Liver (tissue), 9 donors: ENCODE measurements around the gene PRSS33. TPM values are rescaled to one million over a fixed set of nuclear protein-coding genes. Genes with fewer than 3 reads are reported as not detected.

Experiments used
- DNase-seq: peaks from one replicate; pipeline ENCODE4 v3.0.0-alpha.2; 2017; ENCODE audit warnings: low spot score
- H3K27ac ChIP-seq, 2 donors: one replicate each; pipeline ENCODE4 v1.7.0; 2013; ENCODE audit warnings: inconsistent platforms in 2 of 2, low read length in 2 of 2, control low read depth in 1 of 2, low read depth in 1 of 2, mild to moderate bottlenecking in 1 of 2
- H3K27me3 ChIP-seq, 4 donors: one replicate each; pipeline versions ENCODE4 v1.6.1 to v1.7.0; 2013; ENCODE audit warnings: low read length in 3 of 4, inconsistent platforms in 1 of 4, mild to moderate bottlenecking in 1 of 4, moderate library complexity in 1 of 4; ENCODE audit not compliant: control insufficient read depth in 4 of 4, insufficient read depth in 4 of 4
- H3K36me3 ChIP-seq, 4 donors: one replicate each; pipeline versions ENCODE4 v1.6.1 to v1.7.0; 2013; ENCODE audit warnings: low read length in 3 of 4, mild to moderate bottlenecking in 3 of 4, low read depth in 1 of 4, moderate library complexity in 1 of 4; ENCODE audit not compliant: control insufficient read depth in 4 of 4, insufficient read depth in 3 of 4
- H3K4me1 ChIP-seq, 4 donors: one replicate each; pipeline versions ENCODE4 v1.6.1 to v1.7.0; 2013; ENCODE audit warnings: low read length in 3 of 4, mild to moderate bottlenecking in 3 of 4, moderate library complexity in 1 of 4; ENCODE audit not compliant: control insufficient read depth in 4 of 4, insufficient read depth in 4 of 4
- H3K4me3 ChIP-seq, 3 donors: one replicate each; pipeline versions ENCODE4 v1.6.1 to v1.7.0; 2013; ENCODE audit warnings: low read length in 3 of 3, control low read depth in 1 of 3, low read depth in 1 of 3, mild to moderate bottlenecking in 1 of 3
- H3K9ac ChIP-seq, 2 donors: one replicate each; pipeline ENCODE4 v1.7.0; 2013; ENCODE audit warnings: low read length in 2 of 2, mild to moderate bottlenecking in 2 of 2, moderate library complexity in 2 of 2, control low read depth in 1 of 2, low read depth in 1 of 2
- H3K9me3 ChIP-seq, 4 donors: one replicate each; pipeline versions ENCODE4 v1.6.1 to v1.7.0; 2013; ENCODE audit warnings: low read length in 3 of 4; ENCODE audit not compliant: control insufficient read depth in 4 of 4
- ATF3 ChIP-seq: IDR thresholded peaks from 2 replicates; pipeline ENCODE4 v1.6.1; 2016; ENCODE audit warnings: antibody characterized with exemption
- CTCF ChIP-seq: fragments of 150-350 bp; IDR thresholded peaks from 2 replicates; pipeline ENCODE4 v1.5.1; 2017; ENCODE audit warnings: improper control_type of control experiment, low read depth, low read length; ENCODE audit not compliant: missing input control
- EGR1 ChIP-seq, 2 donors: IDR thresholded peaks; 2 replicates each; pipeline ENCODE4 v1.6.1; 2016 to 2018; ENCODE audit warnings: antibody characterized with exemption in 2 of 2, low read depth in 2 of 2
- FOXA1 ChIP-seq: IDR thresholded peaks from 2 replicates; pipeline ENCODE4 v1.6.1; 2016; ENCODE audit warnings: antibody characterized with exemption
- FOXA2 ChIP-seq: IDR thresholded peaks from 2 replicates; pipeline ENCODE4 v1.6.1; 2016; ENCODE audit warnings: antibody characterized with exemption
- GABPA ChIP-seq, 2 donors: IDR thresholded peaks in 1 of 2; conservative IDR thresholded peaks in 1 of 2; 2 replicates each; pipeline ENCODE4 v1.6.1; 2016; ENCODE audit warnings: antibody characterized with exemption in 2 of 2, mild to moderate bottlenecking in 1 of 2, moderate library complexity in 1 of 2
- HNF4A ChIP-seq, 2 donors: conservative IDR thresholded peaks; 2 replicates each; pipeline ENCODE4 v1.6.1; 2016; ENCODE audit warnings: antibody characterized with exemption in 2 of 2, mild to moderate bottlenecking in 2 of 2
- HNF4G ChIP-seq: IDR thresholded peaks from 2 replicates; pipeline ENCODE4 v1.6.1; 2016; ENCODE audit warnings: antibody characterized with exemption
- JUND ChIP-seq, 2 donors: IDR thresholded peaks; 2 replicates each; pipeline ENCODE4 v1.6.1; 2016; ENCODE audit warnings: antibody characterized with exemption in 2 of 2
- NR2F2 ChIP-seq: IDR thresholded peaks from 2 replicates; pipeline ENCODE4 v1.6.1; 2016; ENCODE audit warnings: antibody characterized with exemption
- RAD21 ChIP-seq, 2 donors: IDR thresholded peaks; 2 replicates each; pipeline ENCODE4 v1.6.1; 2016; ENCODE audit warnings: antibody characterized with exemption in 2 of 2, mild to moderate bottlenecking in 2 of 2
- RXRA ChIP-seq, 2 donors: IDR thresholded peaks; 2 replicates each; pipeline ENCODE4 v1.6.1; 2017 to 2018; ENCODE audit warnings: antibody characterized with exemption in 2 of 2, mild to moderate bottlenecking in 1 of 2
- SP1 ChIP-seq: IDR thresholded peaks from 2 replicates; pipeline ENCODE4 v1.6.1; 2018; ENCODE audit warnings: antibody characterized with exemption, mild to moderate bottlenecking
- TAF1 ChIP-seq: conservative IDR thresholded peaks from 2 replicates; pipeline ENCODE4 v1.6.1; 2016; ENCODE audit warnings: antibody characterized with exemption, mild to moderate bottlenecking
- YY1 ChIP-seq: IDR thresholded peaks from 2 replicates; pipeline ENCODE4 v1.6.1; 2016; ENCODE audit warnings: antibody characterized with exemption, mild to moderate bottlenecking
- WGBS: extraction: QIAGEN DNeasy Blood & Tissue Kit; methylation state at CpG from one replicate; pipeline ENCODE4 v1.1.7; 2013; 5-methylcytosine and 5-hydroxymethylcytosine counted together
- polyA plus RNA-seq, 2 donors: library from polyadenylated mRNA; stranded (reverse) in 1 of 2; unstranded in 1 of 2; fragments of 200-250 nt in 1 of 2; fragments of >200 nt in 1 of 2; fragmentation: Nextera tagmentation in 1 of 2; extraction: Ambion mirVana in 1 of 2; gene quantifications; one replicate each; pipeline versions ENCODE4 v1.2.1 to v1.2.3, GENCODE V29; 2013 to 2015
- total RNA-seq, 2 donors: library from RNA; depleted of rRNA; stranded (reverse); fragments of >200 nt; gene quantifications; one replicate each; pipeline ENCODE4 v1.2.3, GENCODE V29; 2014
- TF ChIP-seq, protein P1 (sequence below): IDR thresholded peaks from 2 replicates; pipeline ENCODE4 v1.6.1; 2016; ENCODE audit warnings: antibody characterized with exemption, mild to moderate bottlenecking
- TF ChIP-seq, protein P2 (sequence below): IDR thresholded peaks from 2 replicates; pipeline ENCODE4 v1.6.1; 2016; ENCODE audit warnings: antibody characterized with exemption
- TF ChIP-seq, protein P3 (sequence below): IDR thresholded peaks from 2 replicates; pipeline ENCODE4 v1.6.1; 2016; ENCODE audit warnings: antibody characterized with exemption
- donor health status: healthy.
- donor health status: healthy.
- donor health status: healthy.
- donor health status: healthy.
- donor health status: healthy.

The PRSS33 gene
- total and polyA plus RNA-seq, 4 donors: not detected

GRCh38 chr16:2775131-2775716 lies 12.1 kb downstream of the PRSS33 start (continued):
- TF ChIP-seq FOXA2 (no peak), HNF4G (no peak), JUND (IDR thresholded peaks at IDR 0.05) (no peak)
- TF ChIP-seq, protein P1, sequence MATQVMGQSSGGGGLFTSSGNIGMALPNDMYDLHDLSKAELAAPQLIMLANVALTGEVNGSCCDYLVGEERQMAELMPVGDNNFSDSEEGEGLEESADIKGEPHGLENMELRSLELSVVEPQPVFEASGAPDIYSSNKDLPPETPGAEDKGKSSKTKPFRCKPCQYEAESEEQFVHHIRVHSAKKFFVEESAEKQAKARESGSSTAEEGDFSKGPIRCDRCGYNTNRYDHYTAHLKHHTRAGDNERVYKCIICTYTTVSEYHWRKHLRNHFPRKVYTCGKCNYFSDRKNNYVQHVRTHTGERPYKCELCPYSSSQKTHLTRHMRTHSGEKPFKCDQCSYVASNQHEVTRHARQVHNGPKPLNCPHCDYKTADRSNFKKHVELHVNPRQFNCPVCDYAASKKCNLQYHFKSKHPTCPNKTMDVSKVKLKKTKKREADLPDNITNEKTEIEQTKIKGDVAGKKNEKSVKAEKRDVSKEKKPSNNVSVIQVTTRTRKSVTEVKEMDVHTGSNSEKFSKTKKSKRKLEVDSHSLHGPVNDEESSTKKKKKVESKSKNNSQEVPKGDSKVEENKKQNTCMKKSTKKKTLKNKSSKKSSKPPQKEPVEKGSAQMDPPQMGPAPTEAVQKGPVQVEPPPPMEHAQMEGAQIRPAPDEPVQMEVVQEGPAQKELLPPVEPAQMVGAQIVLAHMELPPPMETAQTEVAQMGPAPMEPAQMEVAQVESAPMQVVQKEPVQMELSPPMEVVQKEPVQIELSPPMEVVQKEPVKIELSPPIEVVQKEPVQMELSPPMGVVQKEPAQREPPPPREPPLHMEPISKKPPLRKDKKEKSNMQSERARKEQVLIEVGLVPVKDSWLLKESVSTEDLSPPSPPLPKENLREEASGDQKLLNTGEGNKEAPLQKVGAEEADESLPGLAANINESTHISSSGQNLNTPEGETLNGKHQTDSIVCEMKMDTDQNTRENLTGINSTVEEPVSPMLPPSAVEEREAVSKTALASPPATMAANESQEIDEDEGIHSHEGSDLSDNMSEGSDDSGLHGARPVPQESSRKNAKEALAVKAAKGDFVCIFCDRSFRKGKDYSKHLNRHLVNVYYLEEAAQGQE: no peak

DNA sequence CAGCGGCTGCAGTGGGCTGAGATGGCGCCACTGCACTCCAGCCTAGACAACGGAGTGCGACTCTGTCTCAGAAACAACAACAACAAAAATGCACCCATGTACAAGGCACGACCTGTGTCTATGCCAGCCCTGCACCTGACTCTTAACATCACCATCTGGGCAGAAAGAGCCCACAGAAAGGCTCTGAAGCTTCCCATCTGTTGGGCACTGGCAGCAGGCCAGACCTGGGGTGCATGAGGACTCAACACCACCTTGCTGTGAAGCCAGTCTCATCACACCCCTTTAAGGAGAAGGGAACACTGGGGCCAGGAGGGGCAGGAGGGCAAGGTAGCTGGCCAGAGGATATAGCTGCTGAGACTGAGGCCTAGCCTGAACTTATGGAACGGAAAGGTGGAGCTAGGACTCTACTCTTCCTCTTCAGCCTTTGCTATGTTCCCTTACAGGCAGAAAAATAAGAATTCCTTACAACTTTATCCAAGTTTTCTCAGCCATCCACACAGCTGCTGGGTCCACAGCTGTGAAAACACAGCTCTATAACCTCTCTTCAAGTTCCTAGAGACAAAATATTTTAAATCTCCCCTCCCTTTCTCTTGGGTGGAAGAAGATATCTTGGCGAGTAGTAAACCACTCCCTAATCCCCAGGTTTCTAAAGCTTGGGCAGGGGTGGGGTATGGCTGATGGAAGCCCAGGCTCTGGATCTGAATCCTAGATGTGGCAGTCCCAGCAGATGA lies 13.0 kb downstream of the PRSS33 start:
- Histone ChIP-seq H3K36me3 (peaks cover 18 to 46% (median 23%) of the 10 kb centered on the region in 4 donors), H3K4me1 (peaks cover 10 to 26% (median 18%) of the 10 kb centered on the region in 4 donors), H3K27me3 (no peaks in the 10 kb centered on the region), H3K27ac (no peak overlapping the region), H3K9ac (no peak overlapping the region), H3K4me3 (no peak overlapping the region), H3K9me3 (no peaks in the 10 kb centered on the region)
- TF ChIP-seq HNF4G (no peak), FOXA2 (no peak), RXRA (IDR thresholded peaks at IDR 0.05) (no peak), JUND (IDR thresholded peaks at IDR 0.05) (no peak), CTCF (no peak), GABPA (IDR thresholded peaks at IDR 0.05 in 1 of 2, conservative IDR thresholded peaks at IDR 0.05 in 1 of 2) (no peak), HNF4A (conservative IDR thresholded peaks at IDR 0.05) (no peak), ATF3 (no peak), EGR1 (IDR thresholded peaks at IDR 0.05; ENCODE audit: low read depth in 2 of 2) (no peak), SP1 (no peak), RAD21 (IDR thresholded peaks at IDR 0.05) (no peak), FOXA1 (no peak), YY1 (no peak), TAF1 (no peak), NR2F2 (no peak)
- TF ChIP-seq, protein P1: no peak
- TF ChIP-seq, protein P2, sequence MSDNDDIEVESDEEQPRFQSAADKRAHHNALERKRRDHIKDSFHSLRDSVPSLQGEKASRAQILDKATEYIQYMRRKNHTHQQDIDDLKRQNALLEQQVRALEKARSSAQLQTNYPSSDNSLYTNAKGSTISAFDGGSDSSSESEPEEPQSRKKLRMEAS: no peak
- TF ChIP-seq, protein P3, sequence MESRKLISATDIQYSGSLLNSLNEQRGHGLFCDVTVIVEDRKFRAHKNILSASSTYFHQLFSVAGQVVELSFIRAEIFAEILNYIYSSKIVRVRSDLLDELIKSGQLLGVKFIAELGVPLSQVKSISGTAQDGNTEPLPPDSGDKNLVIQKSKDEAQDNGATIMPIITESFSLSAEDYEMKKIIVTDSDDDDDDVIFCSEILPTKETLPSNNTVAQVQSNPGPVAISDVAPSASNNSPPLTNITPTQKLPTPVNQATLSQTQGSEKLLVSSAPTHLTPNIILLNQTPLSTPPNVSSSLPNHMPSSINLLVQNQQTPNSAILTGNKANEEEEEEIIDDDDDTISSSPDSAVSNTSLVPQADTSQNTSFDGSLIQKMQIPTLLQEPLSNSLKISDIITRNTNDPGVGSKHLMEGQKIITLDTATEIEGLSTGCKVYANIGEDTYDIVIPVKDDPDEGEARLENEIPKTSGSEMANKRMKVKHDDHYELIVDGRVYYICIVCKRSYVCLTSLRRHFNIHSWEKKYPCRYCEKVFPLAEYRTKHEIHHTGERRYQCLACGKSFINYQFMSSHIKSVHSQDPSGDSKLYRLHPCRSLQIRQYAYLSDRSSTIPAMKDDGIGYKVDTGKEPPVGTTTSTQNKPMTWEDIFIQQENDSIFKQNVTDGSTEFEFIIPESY: no peak
- no peak for DNase-seq
- 81% methylated on average over 7 of the region's 7 CpGs for WGBS
